PFSK-1 (cell line): ENCODE measurements around the gene MYL10.

Source experiments
- POLR2AphosphoS5 ChIP-seq: IDR thresholded peaks from 2 replicates; pipeline ENCODE4 v1.6.1; 2012; ENCODE audit warnings: low read depth, mild to moderate bottlenecking, control low read depth, low read length, moderate library complexity
- REST ChIP-seq, 2 experiments: IDR thresholded peaks; 2 replicates each; pipeline versions ENCODE4 v1.6.1 to v1.8.0; 2011 to 2012; ENCODE audit warnings: low read depth in 2 of 2, low read length in 2 of 2, control low read depth in 1 of 2, inconsistent platforms in 1 of 2, mild to moderate bottlenecking in 1 of 2, moderate library complexity in 1 of 2; ENCODE audit not compliant: insufficient read depth in 1 of 2
- SIN3A ChIP-seq: IDR thresholded peaks from 2 replicates; pipeline ENCODE4 v1.6.1; 2012; ENCODE audit warnings: mild to moderate bottlenecking, low read length, moderate library complexity, borderline replicate concordance; ENCODE audit not compliant: insufficient read depth
- TAF1 ChIP-seq: IDR thresholded peaks from 2 replicates; pipeline ENCODE4 v1.6.1; 2012; ENCODE audit warnings: low read length, control low read depth, borderline replicate concordance; ENCODE audit not compliant: insufficient read depth

GRCh38 chr7:101575721-101576120 lies 53.4 kb downstream of the MYL10 start:
- TF ChIP-seq TAF1 (no peak), REST (IDR thresholded peaks at IDR 0.05; ENCODE audit: insufficient read depth in 1 of 2, low read depth in 2 of 2, low read length in 2 of 2) (no peak), POLR2AphosphoS5 (no peak), SIN3A (no peak)
